Erythroblast (primary cell): ENCODE results near the gene GPR4.
A peak's percentile ranks its signal among the peaks of the same experiment; 100 is the strongest.
"Not testable (repeated sequence)": the region's sequence is repeated elsewhere in the genome, so short reads cannot be mapped to it uniquely, and the experiment has no call there.

Source experiments
- DNase-seq, 2 experiments: peaks; one replicate each; lab custom pipeline; 2025; lab: John Stamatoyannopoulos, UW
- GATA1 ChIP-seq: IDR thresholded peaks from 2 replicates; pipeline ENCODE4 v1.6.1; 2011; ENCODE audit warnings: low read depth, mild to moderate bottlenecking, control low read depth, low read length, moderate library complexity
- POLR2A ChIP-seq: IDR thresholded peaks from 2 replicates; pipeline ENCODE4 v1.6.1; 2011; ENCODE audit warnings: mild to moderate bottlenecking, low read length

Gene GPR4

DNA sequence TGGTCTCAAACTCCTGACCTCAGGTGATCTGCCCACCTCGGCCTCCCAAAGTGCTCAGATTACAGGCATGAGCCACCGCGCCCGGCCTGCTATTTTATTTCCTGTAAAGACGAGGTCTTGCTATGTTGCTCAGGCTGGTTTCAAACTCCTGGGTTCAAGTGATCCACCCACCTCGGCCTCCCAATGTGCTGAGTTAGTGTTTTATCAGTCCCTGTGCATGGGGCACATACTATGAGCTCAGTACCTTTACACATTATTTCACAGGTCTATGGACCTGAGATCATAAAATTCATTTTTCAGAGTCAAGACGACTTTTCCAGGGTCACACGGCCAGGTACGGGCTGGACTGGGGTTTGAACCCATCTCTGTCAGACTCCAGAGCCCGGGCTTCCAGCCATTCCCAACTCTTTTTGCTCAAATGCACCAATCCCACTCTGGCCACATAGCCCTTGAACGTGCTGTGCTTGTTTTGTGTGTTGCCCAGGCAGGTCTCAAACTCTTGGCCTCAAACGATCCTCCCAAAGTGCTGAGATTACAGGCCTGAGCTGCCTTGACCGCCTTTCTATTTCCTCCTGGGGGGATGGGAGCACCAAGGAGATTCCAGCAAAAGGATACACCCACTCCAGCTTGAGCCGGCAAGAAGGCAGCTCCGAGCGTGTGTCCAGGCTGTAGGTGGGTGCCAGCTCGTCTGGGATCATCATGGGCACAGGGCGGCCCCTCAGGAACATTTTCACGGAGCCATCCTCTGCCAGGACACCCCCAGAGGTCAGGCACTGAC is 36.1 kb upstream of the GPR4 start:
- no peak for TF ChIP-seq GATA1
- TF ChIP-seq POLR2A, result no peak
- no peak for DNase-seq

DNA sequence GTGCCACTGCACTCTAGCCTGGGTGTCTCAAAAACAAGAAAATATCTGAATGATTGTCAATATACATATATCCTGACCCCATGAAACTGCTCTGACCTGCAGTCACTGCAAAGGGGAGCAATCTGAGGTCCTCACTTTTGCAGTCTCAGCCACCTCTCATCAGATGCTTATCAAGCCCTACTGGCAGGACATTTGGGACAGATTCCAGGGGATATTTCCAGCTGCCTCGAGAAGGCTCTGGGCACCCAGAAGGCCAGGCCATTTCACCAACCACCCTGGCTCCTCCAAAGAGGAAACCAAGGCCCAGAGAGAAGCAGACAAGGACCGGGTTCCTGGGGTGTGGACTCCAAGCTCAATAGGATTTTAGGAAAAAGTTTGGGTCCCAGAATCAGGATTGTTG is 34.9 kb upstream of the GPR4 start:
- no peak for TF ChIP-seq GATA1
- TF ChIP-seq POLR2A, result no peak
- no peak for DNase-seq

DNA sequence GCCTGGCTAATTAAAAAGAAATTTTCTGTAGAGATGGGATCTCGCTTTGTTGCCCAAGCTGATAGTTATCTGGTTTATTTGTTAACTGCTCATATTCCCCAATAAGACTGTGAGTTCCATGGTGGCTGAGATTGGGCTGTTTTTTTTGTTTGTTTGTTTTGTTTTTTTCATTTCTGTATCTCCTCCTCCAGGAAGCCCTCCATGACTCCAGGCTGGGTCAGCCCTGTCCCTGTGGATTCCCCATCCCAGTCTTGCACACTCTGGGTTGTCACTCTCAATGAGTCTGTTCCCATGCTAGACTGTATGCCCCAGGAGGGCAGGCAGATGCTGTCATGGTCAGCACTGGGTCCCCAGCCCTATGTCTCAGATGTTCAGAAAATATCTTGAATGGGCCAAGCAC is 34.3 kb upstream of the GPR4 start:
- DNase-seq, result no peak

DNA sequence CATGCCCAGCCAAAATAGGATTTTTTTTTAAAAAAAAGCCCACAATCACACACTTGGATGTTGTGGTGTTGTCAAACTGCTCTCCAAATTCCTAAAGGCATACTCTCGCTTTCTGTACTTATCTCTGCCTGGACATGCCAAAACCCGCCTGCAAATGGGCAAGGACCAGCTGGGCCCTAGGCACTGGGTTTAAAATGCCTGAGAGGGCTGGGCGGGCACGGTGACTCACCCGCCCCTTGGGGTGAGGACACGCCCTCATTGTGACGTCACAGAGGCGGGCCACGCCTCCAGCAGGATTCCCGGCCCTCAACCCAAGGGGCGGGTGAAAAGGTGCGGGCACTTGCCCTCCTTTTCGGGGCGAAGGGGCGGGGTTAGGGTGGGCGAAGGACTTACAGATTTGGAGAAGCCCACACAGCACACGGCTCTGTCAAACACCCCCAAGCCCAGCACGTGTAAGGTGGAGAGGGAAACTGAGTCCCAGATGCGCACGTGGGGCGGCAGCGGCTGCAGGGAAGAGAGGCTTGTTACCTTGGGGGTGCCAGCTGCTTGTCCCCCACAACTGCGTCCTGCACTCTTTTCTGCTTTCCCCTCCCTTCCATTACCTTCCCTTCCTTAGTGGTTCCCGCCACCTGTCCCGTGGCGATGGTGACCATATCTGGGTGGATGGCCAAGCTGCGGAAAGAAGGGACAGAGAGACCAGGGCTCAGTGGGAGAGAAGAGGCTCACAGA is 30.6 kb upstream of the GPR4 start:
- DNase-seq, result peak; percentile 55 to 81
- TF ChIP-seq GATA1 (no peak), POLR2A (no peak)

More for the DNA sequence above, 34.3 kb upstream of the GPR4 start:
- TF ChIP-seq GATA1, result no peak
- no peak for TF ChIP-seq POLR2A

DNA sequence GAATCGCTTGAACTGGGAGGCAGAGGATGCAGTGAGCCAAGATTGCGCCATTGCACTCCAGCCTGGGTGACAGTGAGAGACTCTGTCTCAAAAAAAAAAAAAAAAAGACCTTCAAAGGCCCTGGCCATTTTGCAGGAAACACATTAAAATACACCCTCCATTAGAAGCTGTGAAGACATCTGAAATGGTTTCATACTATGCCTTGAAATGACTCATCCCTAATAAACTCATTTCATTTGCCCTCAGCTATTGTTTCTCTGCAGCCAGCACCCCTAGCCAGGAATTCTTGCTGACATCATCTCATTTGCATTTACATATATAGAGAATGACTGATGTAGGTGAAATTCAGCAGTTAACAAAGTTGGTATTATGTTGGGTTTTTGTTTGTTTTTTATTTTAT is 28.5 kb upstream of the GPR4 start:
- DNase-seq, result no peak
- TF ChIP-seq POLR2A (no peak), GATA1 (no peak)

DNA sequence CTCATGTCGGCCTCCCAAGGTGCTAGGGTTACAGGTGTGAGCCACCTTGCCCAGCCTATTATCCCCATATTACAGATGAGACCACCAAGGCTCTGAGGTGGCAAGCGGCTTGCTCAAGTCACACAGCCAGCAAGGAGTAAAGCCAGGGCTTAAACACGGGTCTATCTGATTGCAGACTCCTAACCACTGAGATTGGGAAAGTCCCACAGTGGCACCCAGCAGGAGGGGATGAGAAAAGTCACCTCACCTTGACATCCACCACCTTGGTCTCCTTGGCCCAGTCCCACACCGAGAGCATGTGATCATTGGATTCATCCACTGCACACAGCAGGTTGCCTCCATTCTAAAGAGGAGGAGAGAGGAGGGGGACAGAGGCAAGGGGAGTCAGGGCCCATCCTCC is 27.7 kb upstream of the GPR4 start:
- no peak for TF ChIP-seq GATA1
- no peak for DNase-seq

DNA sequence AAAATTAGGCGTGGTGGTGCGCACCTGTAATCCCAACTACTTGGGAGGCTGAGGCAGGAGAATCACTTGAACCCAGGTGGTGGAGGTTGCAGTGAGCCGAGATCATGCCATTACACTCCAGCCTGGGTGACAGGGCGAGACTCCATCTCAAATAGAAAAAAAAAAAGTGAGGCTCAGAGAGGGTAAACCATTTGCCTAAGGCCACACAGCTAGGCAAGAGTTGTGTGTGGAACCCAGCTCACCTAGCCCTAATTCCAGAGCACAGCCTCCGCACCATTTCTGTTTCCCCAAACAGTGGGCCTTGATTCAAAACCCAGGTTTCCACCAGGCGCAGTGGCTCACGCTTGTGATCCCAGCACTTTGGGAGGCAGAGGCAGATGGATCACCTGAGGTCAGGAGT is 26.2 kb upstream of the GPR4 start:
- DNase-seq, result not testable (repeated sequence)

DNA sequence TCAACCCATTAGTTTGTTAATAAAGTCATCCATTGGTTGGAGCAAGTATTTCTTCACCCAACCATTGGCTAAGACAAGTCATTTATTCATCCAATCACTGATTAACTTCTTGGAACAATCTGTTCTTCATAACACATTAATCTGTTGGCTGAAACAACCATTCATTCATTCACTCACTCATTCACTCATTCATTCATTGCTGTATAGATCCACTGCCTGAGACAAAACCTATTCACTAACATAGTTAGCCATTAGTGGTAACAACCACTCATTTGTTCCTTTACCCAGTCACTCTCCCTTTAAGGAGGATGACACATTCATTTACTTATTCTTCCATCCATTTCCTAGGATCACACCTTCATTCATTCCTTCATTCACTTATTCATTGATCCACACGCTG is 22.0 kb upstream of the GPR4 start:
- TF ChIP-seq POLR2A (no peak), GATA1 (no peak)
- DNase-seq, result no peak

DNA sequence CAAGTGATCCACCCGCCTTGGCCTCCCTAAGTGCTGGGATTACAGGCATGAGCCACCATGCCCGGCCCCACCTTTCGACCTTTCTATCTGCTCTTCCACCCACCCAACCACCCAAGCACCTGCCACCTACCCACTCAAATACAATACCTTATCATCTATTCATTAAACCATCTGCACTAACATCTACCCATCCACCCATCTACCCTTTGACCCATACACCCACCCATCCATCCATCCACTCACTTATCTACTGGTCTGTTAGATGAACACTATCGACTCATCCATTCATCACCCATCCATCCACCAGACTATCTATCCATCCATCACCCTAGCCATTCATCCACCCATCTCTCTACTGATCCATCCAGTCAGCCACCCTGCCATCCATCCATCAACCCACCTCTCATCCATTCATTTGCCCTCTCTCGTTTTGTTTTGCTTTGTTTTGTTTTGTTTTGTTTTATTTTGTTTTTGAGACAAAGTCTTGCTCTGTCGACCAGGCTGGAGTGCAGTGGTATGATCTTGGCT is 20.0 kb upstream of the GPR4 start:
- no peak for DNase-seq
- TF ChIP-seq GATA1, result no peak
- no peak for TF ChIP-seq POLR2A

DNA sequence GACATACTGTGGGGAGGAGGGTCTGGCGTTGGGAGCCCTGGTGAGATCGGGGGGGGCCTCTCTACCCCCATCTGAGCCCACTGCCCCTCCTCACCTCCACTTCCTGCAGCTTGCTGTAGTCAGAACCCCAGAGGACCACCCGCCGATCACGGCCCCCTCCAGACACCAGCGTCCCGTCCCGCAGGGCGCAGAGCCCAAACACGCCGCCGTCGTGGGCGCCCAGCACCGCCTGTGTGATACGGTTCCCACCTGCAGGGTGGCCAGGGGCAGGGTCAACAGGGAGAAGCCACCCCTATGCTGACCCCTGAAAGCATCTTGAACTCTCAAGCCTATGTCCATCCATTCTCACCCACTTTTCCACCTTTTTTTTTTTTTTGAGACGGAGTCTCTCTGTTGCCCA is 19.4 kb upstream of the GPR4 start:
- DNase-seq, result no peak
- TF ChIP-seq POLR2A (no peak), GATA1 (no peak)

DNA sequence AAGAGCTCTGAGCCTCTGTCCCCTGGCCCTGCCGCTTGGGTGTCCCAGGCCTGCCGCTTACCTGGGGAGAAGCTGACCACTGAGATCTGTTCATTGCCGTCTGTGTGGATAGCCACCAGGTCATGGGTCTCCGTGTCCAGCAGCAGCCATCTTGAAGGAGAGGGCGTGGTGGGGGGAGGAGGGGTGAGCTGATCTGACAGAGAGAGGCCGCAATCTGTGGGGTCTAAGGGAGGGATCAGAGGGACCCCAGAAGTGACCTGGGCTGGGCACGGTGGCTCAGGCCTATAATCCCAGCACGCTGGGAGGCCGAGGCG is 14.6 kb upstream of the GPR4 start:
- no peak for DNase-seq
- TF ChIP-seq POLR2A (no peak), GATA1 (no peak)

DNA sequence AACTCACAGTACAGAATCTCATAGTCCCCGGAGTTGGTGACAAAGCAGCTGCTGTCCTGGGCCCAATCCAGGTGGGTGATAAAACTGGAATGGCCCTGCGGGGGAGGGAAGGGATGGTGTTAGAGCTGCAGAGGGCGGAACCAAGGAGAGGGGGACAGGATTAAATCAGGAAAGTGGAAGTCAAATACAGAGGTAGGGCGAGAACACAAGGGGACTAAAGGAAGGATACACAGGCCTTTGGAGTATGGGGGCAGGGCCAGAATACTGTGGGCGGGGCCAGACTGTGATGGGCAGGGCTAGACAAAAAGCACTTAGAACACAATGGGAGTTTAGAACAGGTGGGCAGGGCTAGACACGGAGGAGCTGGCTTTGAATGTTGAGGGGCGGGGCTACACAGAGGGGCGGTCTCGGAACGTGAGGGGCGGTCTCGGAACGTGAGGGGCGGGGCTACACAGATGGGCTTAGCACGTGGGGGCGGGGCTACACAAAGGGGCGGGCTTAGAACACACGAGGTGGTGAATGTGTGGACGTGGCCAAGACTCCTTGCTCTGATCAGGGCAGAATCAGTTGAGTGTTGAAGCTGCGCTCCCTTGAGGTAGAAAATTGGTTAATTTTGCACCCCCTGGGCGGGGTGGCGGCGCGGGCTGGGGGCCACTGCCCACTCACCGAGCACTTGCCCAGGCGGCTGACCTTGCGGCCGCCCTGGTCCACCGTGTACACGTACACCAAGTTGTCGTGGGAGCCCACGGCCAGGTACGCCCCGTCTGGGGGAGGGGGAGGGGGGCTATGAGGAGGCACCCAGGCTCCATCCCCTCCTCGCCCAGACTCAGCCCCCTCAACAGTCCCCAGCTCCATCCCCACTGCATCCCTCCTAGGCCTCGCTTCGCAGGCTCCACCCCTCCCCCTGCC is 14.0 kb upstream of the GPR4 start:
- peak; percentile 92 to 94 for DNase-seq
- TF ChIP-seq POLR2A (no peak), GATA1 (no peak)

DNA sequence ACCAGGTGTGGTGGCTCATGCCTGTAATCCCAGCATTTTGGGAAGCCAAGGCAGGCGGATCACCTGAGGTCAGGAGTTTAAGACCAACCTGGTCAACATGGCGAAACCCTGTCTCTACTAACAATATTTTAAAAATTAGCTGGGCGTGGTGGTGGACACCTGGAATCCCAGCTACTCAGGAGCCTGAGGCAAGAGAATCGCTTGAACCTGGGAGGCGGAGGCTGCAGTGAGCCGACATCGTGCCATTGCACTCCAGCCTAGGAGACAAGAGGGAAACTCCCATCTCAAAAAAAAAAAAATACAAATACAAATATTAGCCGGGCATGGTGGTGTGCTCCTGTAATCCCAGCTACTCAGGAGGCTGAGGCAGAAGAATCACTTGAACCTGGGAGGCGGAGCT is 13.0 kb upstream of the GPR4 start:
- not testable (repeated sequence) for DNase-seq

DNA sequence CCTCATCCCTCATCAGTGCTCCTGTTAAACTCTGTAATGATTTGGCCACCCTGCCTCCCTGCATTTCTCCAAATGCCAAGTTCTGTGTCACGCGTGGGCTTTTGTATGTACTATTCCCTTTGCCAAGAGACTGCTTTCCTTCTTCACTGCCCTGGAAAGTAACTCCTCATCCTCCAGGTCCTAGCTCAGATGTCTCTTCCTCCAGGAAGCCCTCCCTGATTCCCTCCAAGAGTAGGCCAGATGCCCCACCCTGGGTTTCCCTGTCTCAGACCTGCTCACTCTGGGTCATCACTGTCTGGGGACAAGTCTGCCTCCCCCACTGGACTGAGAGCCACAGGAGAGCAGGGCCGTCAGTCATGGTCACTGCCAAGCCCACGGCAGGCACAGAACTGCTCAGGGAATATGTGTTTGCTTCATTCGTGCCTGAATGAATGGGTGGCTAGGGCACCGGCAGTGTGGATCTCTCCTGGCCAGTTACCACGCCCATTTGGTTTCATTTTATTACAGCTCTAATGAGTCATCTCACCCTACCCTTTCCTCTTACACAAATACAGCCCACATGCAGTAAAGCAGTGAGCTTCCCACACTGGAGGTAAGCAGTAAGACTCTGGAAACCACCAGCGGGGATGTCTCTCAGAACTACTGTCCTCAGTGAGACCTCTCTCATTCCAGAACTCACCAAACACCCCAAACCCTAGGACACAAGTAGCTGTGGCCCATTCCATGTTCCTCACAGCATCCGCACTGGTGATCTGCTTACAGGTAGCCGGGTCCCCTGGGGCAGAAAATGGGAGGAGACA is 12.1 kb upstream of the GPR4 start:
- DNase-seq, result peak; percentile 33 to 82
- TF ChIP-seq GATA1 (no peak), POLR2A (no peak)
